HG03135 (cell line): ENCODE results near the gene ATXN7L1.
"Not testable (repeated sequence)": the region's sequence is repeated elsewhere in the genome, so short reads cannot be mapped to it uniquely, and the experiment has no call there.

ENCODE experiments used
- ATAC-seq: cut with Tn5 transposase; IDR thresholded peaks from one replicate; pipeline ENCODE4 v1.9.1; 2021; ENCODE audit warnings: mild to moderate bottlenecking, moderate library complexity; ENCODE audit not compliant: unreplicated experiment

Gene ATXN7L1

DNA sequence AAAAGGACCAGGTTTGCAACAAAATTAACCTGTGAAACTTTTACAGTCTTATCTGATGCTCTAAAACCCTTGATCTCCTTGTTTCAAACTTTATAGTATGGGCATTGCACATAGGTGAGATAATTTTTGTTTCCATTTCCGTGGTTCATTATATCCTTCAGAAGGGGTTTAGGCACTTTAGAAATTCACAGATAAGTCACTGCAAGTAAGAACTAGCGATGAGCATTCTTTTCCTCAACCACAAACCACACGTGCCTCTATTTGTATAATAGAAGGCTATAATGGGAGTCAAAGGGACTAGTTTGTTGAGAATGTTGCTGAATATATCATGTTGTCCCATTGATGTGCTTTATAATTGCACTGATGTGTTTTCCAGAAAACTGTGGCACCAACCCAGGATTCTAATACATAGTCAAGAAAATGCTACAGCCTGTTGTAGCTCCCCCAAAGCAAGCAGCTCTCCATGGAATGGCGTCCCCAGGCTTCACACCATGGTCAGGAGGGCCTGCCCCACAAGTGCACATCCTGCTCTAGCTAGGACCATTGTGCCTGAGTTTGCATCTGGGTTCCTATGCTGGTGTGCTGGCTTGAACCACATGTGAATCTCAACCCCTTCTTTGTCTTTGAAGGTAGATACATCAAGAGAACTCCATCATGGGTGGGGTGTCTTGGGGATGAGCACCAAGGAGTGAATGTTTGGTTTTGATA, 14.0 kb upstream of the ATXN7L1 start:
- ATAC-seq = no peak

- ATAC-seq = no peak
Measured at GRCh38 chr7:105887569-105888189, 11.3 kb upstream of the ATXN7L1 start.

DNA sequence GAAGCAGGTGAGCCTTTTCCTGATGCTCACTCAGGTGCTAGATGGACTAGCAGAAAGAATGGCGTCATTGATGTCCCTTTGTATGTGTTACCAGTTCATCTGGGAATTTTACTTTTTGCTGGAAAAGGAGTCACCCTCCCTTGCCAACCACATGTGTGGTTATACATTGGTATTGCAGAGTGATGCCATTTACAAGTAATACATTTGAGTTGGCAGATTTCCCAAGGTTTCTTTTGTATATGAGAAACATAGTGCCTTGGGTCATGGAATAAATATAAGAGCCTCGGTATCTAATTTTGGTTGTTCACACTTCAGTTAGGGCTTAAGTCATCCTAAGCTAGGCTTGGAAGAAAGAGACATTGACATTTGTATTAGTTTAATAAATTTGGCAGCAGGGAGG, 10.4 kb upstream of the ATXN7L1 start:
- ATAC-seq = no peak

DNA sequence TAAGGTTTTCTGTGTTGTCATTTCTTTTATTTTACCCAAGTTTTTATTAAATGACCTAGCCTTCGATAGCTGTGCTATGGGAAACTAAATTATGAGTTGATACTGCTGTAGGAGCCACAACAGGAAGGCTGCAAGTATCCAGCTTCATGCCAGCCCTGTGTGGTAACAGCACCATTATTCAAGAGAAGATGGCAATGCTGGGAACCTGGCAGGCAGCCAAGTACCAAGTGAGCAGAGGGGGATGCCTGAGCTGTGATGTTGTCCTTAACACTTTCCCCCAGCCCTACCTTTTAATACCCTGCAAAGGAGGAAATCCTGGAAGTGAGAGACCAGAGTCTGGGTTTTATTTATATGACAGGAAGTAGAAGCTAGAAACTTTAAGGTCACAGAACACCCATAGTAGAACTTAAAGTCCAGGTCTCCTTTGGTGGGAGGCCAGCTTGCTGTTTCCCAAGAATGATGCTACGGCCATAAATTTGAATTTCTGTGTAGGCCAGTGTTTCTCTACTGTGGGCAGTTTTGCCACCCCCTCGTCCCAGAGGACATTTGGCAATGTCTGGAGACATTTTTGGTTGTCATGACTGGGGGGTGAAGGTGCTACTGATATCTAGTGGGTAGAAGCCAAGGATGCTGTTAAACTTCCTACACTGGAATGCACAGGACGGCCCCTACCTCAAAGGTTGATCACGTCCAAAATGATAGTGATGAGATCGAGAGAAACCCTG, 9.2 kb upstream of the ATXN7L1 start:
- no peak for ATAC-seq

DNA sequence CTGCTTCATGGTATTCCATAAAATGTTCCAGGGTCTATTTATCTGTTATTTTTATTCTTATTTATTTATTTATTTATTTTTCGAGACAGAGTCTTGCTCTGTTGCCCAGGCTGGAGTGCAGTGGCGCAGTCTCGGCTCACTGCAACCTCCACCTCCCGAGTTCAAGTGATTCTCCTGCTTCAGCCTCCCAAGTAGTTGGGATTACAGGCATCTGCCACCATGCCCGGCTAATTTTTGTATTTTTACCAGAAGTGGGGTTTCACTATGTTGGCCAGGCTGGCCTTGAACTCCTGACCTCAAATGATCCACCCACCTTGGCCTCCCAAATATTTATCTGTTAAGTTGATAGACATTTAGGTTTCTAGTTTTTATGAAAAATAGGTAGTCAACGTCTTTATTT, 6.8 kb upstream of the ATXN7L1 start:
- ATAC-seq = not testable (repeated sequence)

DNA sequence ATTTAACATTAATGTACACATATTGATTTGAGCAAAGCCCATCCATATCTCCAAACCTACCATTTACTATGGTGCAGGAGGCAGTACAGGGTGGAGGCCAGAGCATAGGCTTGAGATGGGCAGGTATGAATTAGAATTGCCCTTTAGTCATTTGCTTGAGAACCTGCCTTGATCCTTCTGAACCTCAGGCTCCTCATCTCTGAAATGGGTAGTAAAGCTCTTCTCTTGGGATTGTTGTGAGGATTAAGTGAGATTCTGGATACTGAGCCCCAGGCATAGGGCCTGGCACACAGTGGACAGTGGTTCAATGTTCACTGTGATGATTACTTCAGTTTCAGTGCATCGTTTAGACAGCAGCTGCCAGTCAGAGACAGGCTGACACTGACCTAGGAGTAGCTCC, 5.0 kb upstream of the ATXN7L1 start:
- no peak for ATAC-seq

DNA sequence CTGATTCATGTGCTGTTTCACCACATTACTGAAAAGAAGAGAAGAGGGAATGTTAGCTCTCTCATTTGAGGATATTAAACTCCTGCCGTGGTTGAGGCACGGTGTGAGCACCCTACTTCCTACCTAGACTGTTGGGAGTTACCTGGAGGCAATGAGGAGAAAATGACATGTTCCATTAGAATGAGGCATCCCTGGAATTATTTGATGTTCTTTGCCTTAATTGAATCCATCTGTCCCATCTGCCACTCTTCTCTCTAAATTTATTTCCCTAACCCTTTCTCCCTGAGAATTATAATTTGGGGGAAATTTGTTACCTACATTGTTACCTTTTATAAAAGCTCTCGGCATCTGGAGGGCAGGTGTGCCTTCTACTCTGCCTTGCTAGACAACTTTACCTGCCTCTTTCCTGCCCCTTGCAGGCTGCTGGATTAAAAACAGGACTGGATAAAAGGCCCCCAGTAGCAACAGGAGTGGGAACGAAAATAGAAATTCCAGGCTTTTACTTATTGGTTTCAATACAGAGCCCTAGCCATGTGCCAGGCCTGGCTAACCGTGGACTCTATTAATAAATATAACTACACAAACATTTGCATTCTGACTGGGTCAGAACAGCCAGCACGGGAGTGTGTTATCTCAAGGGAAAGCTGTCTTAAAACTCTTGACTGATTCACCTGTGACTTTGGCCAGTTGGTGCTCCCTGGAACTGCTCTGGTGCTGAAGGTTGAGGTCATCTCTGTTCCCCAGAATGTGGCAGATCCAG, 4.4 kb upstream of the ATXN7L1 start:
- no peak for ATAC-seq

DNA sequence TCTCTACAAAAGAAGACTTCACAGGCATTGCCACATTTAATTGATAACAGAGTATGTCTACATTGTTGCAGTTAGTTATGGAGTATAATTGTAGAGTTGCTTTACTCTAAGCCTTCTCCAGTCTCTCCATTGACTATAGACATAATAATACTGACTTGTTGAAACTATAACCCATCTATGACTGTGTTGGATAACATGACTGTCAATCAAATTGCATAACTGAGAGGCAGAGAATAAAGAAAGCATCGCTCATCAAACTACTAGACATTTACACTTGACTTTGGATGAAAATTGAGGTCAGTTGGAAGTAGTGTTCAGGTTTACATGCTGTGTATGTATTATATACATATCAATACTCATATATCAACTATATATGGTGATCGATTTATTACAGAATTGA, 3.4 kb upstream of the ATXN7L1 start:
- no peak for ATAC-seq

DNA sequence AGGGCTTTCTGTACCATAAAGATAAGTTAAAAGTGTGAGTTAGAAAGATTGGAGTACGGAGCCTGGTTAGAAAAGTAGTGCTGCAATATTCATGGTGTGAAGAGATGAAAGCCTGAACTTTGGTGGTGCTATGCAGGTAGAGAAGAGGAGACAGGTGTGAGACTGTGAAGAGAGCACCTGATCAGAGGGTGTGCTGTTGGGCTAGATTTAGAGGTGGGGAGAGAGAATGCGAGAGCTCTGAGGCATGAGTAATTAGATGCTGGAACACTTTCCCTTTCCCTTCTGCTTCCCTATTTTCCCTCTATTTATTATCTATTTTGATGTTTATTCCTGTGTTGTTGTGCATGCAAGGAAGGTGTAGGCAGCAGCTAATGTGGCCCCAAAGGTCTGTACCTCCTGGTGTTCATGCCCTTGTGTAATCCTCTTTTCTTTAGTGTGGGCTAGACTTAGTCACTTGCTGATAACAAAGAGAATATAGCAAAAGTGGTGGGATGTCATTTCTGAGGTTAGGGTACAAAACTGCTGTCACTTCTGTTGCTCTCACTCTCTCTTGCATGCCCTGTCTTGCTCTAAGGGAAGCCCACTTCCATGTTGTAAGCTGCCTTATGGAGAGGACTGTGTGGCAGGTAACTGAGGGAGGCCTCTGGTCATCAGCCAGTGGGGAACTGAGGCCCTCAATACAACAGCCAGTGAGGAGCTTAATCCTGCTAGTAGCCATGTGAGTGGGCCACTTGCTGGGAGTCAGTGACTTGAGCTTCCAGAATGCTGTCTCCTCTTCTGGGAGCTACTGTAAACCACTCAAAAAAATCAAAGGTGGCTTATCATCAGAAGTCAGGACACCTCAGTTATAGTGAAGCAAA, 2.6 kb upstream of the ATXN7L1 start:
- no peak for ATAC-seq

GRCh38 chr7:105877736-105878135, 1.3 kb upstream of the ATXN7L1 start:
- ATAC-seq = no peak

- ATAC-seq = no peak
Measured at GRCh38 chr7:105876964-105877601, 684 bp upstream of the ATXN7L1 start.

GRCh38 chr7:105875505-105875904, 894 bp downstream of the ATXN7L1 start:
- ATAC-seq = no peak

DNA sequence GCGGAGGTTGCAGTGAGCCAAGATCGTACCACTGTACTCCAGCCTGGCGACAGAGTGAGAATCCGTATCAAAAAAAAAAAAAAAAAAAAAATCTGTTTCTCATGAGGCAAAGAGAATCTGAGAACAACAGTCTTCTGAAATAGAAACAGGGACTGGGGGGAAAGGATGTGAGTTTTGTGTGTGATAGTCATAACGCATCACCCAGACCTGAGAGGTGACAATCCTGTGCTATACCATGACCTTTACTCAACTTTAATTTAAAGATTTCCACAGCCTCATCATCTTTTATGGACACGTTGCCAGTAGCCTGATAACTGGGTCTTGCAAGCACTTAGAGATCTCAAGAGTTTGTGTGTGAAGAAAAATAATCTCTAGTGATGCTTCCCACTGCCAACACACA, 2.3 kb downstream of the ATXN7L1 start:
- no peak for ATAC-seq

GRCh38 chr7:105872491-105872890, 3.9 kb downstream of the ATXN7L1 start:
- no peak for ATAC-seq

DNA sequence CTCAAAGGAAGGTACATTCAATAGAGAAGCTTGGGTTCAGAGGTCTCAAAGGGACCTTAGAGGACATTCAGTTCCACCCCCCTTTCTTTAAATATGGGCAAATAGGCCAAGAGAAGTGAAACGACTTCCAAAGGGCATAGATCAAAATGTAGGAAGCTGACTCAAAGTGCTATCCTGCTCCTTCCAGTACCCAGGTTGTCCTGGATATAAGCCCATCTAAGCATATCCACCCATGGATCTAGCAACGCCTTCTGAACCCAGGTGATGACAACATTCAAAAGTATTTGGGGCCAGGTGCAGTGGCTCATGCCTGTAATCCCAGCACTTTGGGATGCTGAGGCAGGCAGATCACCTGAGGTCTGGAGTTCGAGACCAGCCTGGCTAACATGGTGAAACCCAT, 5.3 kb downstream of the ATXN7L1 start:
- ATAC-seq = no peak

DNA sequence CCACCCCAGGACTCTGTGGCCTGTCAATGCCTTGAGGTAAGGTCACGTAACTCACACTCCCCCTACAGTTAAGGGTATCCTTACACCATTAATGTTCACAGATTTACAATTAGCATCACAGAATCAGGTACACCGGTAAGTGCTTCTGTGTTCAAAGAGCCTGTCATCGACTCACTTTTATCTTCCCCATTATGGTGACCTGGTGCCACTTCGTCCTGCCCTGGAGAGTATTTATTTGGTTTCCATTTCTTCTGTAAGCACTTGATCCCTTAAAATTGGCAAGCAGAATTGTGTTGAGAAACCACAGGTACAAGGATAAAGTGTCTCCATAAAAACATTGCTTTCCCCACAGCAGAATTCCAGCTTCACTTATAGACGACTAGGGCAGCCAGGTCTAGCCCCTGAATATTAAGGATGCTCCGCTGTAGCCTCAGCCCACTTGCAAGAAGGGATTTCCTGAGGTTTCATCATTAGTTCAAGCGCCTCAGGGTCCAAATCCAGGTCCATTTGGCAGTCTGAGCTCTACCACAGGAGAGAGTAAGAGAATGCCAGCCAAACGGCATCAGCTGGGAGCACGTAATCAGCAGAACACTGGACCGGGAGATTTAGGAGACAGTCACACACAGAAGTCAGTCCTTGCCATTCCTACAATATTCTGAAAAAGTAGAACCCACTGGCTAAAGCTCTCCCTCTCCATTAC, 10.1 kb downstream of the ATXN7L1 start:
- no peak for ATAC-seq

- no peak for ATAC-seq
Measured at GRCh38 chr7:105863876-105864275, 12.5 kb downstream of the ATXN7L1 start.

DNA sequence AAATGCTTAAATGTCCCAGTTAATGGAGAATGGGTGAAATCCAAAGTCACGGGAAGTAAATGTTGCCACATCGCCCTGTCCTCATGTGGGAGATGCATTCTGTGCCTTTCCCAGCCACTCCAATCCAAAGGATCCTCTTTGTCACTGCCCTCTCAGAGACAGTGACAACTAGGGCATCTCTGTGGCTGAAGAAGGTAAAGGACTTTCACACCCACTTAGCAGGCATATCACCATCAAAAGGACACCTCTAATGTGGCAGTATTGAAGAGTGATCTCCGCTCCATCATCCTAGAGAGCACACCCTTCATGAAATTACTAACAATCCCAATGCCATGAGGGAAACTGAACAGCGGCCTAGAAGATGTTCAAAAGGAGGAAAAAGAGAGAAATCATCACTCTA, 13.6 kb downstream of the ATXN7L1 start:
- ATAC-seq = no peak

GRCh38 chr7:105862276-105862675, 14.1 kb downstream of the ATXN7L1 start:
- no peak for ATAC-seq
